ENCODE measurements around the gene FHOD3.
"Not testable (repeated sequence)": the region's sequence is repeated elsewhere in the genome, so short reads cannot be mapped to it uniquely, and the experiment has no call there.

Gene FHOD3

GRCh38 chr18:36814994-36815393 lies 517.5 kb downstream of the FHOD3 start:
- no peak for DNase-seq

GRCh38 chr18:36816096-36816495 lies 518.6 kb downstream of the FHOD3 start:
- DNase-seq, result not testable (repeated sequence)

- no peak for DNase-seq
Measured at GRCh38 chr18:36817039-36817438, 519.5 kb downstream of the FHOD3 start.

GRCh38 chr18:36818652-36819051 lies 521.1 kb downstream of the FHOD3 start:
- DNase-seq, result no peak

- DNase-seq, result no peak
Measured at GRCh38 chr18:36819621-36820020, 522.1 kb downstream of the FHOD3 start.

- no peak for DNase-seq
Measured at GRCh38 chr18:36821681-36822080, 524.2 kb downstream of the FHOD3 start.

- no peak for DNase-seq
Measured at GRCh38 chr18:36825526-36825925, 528.0 kb downstream of the FHOD3 start.

GRCh38 chr18:36826556-36826955 lies 529.0 kb downstream of the FHOD3 start:
- no peak for DNase-seq

GRCh38 chr18:36828157-36828629 lies 530.7 kb downstream of the FHOD3 start:
- no peak for DNase-seq

GRCh38 chr18:36828630-36829361 lies 531.3 kb downstream of the FHOD3 start, which contains the start of the genes KIAA1328 and TPGS2:
KIAA1328 (plus strand) TSS chr18:36829127; CDS start chr18:36829139, 12 bp downstream.
TPGS2 (minus strand) TSS chr18:36829002; CDS start chr18:36828767, 235 bp downstream.
- peak; percentile 92 for DNase-seq
